ENCODE results near the gene CACNA1S. TPM values are rescaled to one million over a fixed set of nuclear protein-coding genes. Genes with fewer than 3 reads are reported as not detected.

Gene CACNA1S
- total and polyA plus RNA-seq, 2 of the 8 experiments (the other 6 are each of a cell fraction or from before 2014, with no cell fraction given) = 0.06 TPM; not detected in 1

DNA sequence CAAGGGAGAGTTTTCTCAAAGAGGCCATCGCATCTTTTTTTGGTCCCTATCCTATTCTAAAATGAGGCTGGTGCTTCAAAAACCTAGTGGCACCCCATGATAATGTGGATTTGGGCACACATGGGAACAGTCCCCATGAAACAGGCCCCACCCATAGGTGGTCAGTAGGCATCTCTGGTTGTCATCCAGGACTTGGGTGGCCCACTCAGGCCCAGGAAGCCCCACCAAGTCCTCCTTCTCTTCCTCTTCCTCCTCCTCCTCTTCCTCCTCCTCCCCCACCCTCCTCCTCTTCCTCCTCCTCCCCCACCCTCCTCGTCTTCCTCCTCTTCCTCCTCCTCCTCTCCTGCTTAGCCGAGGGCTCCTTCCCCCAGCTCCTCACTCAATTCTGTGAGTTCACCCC is 554 bp downstream of the CACNA1S start:
- Histone ChIP-seq H3K4me3 (ENCODE audit: extremely low read depth in 1 of 4, insufficient read depth in 2 of 4, low read depth in 3 of 4, low read length in 4 of 4) (no peak overlapping the region), H2BK120ac (replicated peaks; ENCODE audit: low read depth, low read length) (no peak overlapping the region), H4K5ac (ENCODE audit: insufficient read length, low read depth, low read length) (no peak overlapping the region), H2AFZ (ENCODE audit: low read length) (no peak overlapping the region), H3K79me1 (ENCODE audit: low read depth, low read length) (no peaks in the 10 kb centered on the region), H3K9ac (replicated peaks in 1 of 4; ENCODE audit: extremely low read depth in 1 of 4, low read depth in 3 of 4, low read length in 3 of 4) (no peak overlapping the region), H2BK12ac (ENCODE audit: low read depth, low read length) (no peak overlapping the region), H3K14ac (ENCODE audit: insufficient read length) (no peak overlapping the region), H2BK5ac (ENCODE audit: low read depth, low read length) (no peak overlapping the region), H4K8ac (ENCODE audit: extremely low read depth, insufficient read depth, low read length) (no peak overlapping the region), H3K4me2 (ENCODE audit: insufficient read depth in 1 of 2, low read depth in 2 of 2, low read length in 2 of 2) (no peak overlapping the region), H3K79me2 (ENCODE audit: control insufficient read depth in 1 of 2, insufficient read depth in 2 of 2, low read length in 2 of 2) (no peaks in the 10 kb centered on the region), H3K27me3 (replicated peaks in 1 of 4; ENCODE audit: control insufficient read depth in 3 of 4, extremely low read depth in 1 of 4, insufficient read depth in 3 of 4, low read length in 3 of 4) (peaks cover 9 to 25% (median 21%) of the 10 kb centered on the region in 4 experiments), H3K23me2 (ENCODE audit: low read depth, low read length) (peaks cover 7% of the 10 kb centered on the region; the same call in 1 of the 2 replicates), H3K23ac (ENCODE audit: insufficient read length) (no peak overlapping the region), H3K18ac (ENCODE audit: extremely low read depth, low read length) (no peak overlapping the region), H2BK15ac (ENCODE audit: low read length) (no peak overlapping the region), H2BK20ac (ENCODE audit: low read length) (no peak overlapping the region), H3K27ac (ENCODE audit: low read depth, low read length) (no peak overlapping the region), H3K56ac (replicated peaks; ENCODE audit: insufficient read length, low read depth, low read length) (no peak overlapping the region), H3K9me3 (ENCODE audit: insufficient read depth in 2 of 2, low read depth in 1 of 2, low read length in 1 of 2) (no peaks in the 10 kb centered on the region; a peak in 1 of 4 replicates), H3K4ac (replicated peaks; ENCODE audit: insufficient read length, low read depth, low read length) (no peak overlapping the region), H4K91ac (replicated peaks; ENCODE audit: insufficient read length, low read length) (no peak overlapping the region), H3K4me1 (replicated peaks in 1 of 4; ENCODE audit: control insufficient read depth in 3 of 4, insufficient read depth in 4 of 4, low read length in 3 of 4) (peaks cover 0 to 9% (median 3%) of the 10 kb centered on the region in 4 experiments; a peak in 3 of 7 replicates), H3K36me3 (ENCODE audit: control insufficient read depth in 2 of 4, insufficient read depth in 4 of 4, low read length in 3 of 4) (no peaks in the 10 kb centered on the region), H2AK5ac (ENCODE audit: low read depth, low read length) (no peak overlapping the region), H4K20me1 (replicated peaks in 1 of 2; ENCODE audit: control insufficient read depth in 1 of 2, insufficient read depth in 2 of 2, low read length in 2 of 2) (no peaks in the 10 kb centered on the region)
- DNase-seq (ENCODE audit: low read depth in 1 of 2, low spot score in 2 of 2) = no peak
- FAIRE-seq = no peak
- ChIA-PET POLR2A (ENCODE audit: partially characterized antibody) (interaction anchor here (0.6 kb wide), 1 partner anchor 378 kb away, joined by 3 read pairs; no protein-coding TSS in a partner anchor), CTCF (ENCODE audit: partially characterized antibody) (interaction anchor here (0.7 to 16.3 kb wide), 7 partner anchors 8 to 139 kb away, joined by 3 to 343 read pairs (median 6); no protein-coding TSS in a partner anchor)
- TF ChIP-seq RXRA (IDR thresholded peaks at IDR 0.05; ENCODE audit: insufficient read depth, low read depth, low read length) = no peak
- TF ChIP-seq RFX5 (IDR thresholded peaks at IDR 0.05; ENCODE audit: borderline replicate concordance, low read depth, low read length) = no peak
- TF ChIP-seq POU5F1 (IDR thresholded peaks at IDR 0.05; ENCODE audit: low read depth, low read length) = no peak
- 91% methylated on average over 1 of the region's 3 CpGs; no CpG with 5 or more reads in 1 of the 2 experiments for WGBS, 2 experiments (ENCODE audit: extremely low coverage in 1 of 2, insufficient coverage in 1 of 2, insufficient read length in 1 of 2, insufficient replicate concordance in 2 of 2, low coverage in 1 of 2, low lambda C conversion rate in 2 of 2, missing lambda C conversion rate in 1 of 2)

All from H1 (cell line).